Gastroesophageal sphincter (tissue), 3 donors: ENCODE data around the gene OPCML.

ENCODE experiments used
- CTCF ChIP-seq, 4 experiments: fragments of 200-600 bp in 2 of 4; fragments of 450-650 bp in 2 of 4; sonication (generic) in 1 of 4; IDR thresholded peaks; one replicate each; pipeline ENCODE4 v1.5.1; 2017 to 2019; ENCODE audit warnings: antibody characterized with exemption in 4 of 4, mild to moderate bottlenecking in 2 of 4, moderate library complexity in 2 of 4
- EP300 ChIP-seq: sonication (generic); formaldehyde crosslinking; IDR thresholded peaks from one replicate; pipeline ENCODE4 v1.6.1; 2017; ENCODE audit warnings: antibody characterized with exemption, mild to moderate bottlenecking
- POLR2A ChIP-seq, 2 donors: fragments of 450-650 bp; IDR thresholded peaks; one replicate each; pipeline ENCODE4 v1.6.1; 2017; ENCODE audit warnings: antibody characterized with exemption in 2 of 2, mild to moderate bottlenecking in 2 of 2, moderate library complexity in 1 of 2

DNA sequence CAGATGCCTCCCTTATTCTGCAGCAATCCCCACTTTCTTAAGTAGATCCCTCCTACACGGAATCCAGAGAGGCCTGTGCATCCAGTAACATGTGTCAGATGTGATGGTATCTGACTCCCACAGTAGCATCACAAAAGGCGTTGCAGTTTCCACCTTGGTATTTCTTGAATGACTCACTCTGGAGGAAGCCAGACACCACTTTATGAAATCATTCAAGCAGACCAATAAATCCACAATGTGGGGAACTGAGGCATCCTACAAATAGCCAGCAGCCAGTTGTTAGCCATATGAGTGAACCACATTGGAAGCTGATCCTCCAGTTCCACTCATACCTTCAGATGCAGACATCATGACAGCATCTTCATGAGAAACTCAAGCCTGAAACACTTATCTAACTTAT is 798.1 kb downstream of the OPCML start:
- TF ChIP-seq CTCF (IDR thresholded peaks at IDR 0.05) (no peak), POLR2A (IDR thresholded peaks at IDR 0.05) (no peak), EP300 (no peak)
